ENCODE data around the gene OR5A1.

The OR5A1 gene

GRCh38 chr11:59473015-59473414 is 36.7 kb downstream of the OR5A1 start, which contains the start of gene OR4D10:
TSS of gene OR4D10 (plus strand) at chr11:59473315. CDS start at chr11:59477430, 4,115 bp downstream.
- H3K4me3 ChIP-seq (replicated peaks; ENCODE audit: low read depth, low read length) = no peak within 1 kb of the TSS
- TF ChIP-seq CTCF (IDR thresholded peaks at IDR 0.05; ENCODE audit: low read depth, low read length, missing control alignments) = no peak
- no peak for DNase-seq (ENCODE audit: extremely low read depth, low read depth)

- H3K4me3 ChIP-seq (replicated peaks; ENCODE audit: low read depth, low read length) = no peak overlapping the region
- no peak for DNase-seq (ENCODE audit: extremely low read depth, low read depth)
- no peak for TF ChIP-seq CTCF (IDR thresholded peaks at IDR 0.05; ENCODE audit: low read depth, low read length, missing control alignments)
Measured at GRCh38 chr11:59475176-59475575, 38.9 kb downstream of the OR5A1 start.

- DNase-seq (ENCODE audit: extremely low read depth, low read depth) = no peak
- no peak for TF ChIP-seq CTCF (IDR thresholded peaks at IDR 0.05; ENCODE audit: low read depth, low read length, missing control alignments)
- no peak overlapping the region for H3K4me3 ChIP-seq (replicated peaks; ENCODE audit: low read depth, low read length)
Measured at GRCh38 chr11:59479906-59480305, 43.6 kb downstream of the OR5A1 start.

- TF ChIP-seq CTCF (IDR thresholded peaks at IDR 0.05; ENCODE audit: low read depth, low read length, missing control alignments) = no peak
- DNase-seq (ENCODE audit: extremely low read depth, low read depth) = no peak
Measured at GRCh38 chr11:59480359-59480758, 44.1 kb downstream of the OR5A1 start.

More at GRCh38 chr11:59480359-59480758, 44.1 kb downstream of the OR5A1 start:
- H3K4me3 ChIP-seq (replicated peaks; ENCODE audit: low read depth, low read length) = no peak overlapping the region

Data from HFF-Myc (cell line).